ENCODE measurements around the gene FAM72C.
"Not testable (repeated sequence)": the region's sequence is repeated elsewhere in the genome, so short reads cannot be mapped to it uniquely, and the experiment has no call there.

GRCh38 chr1:143951485-143952391, 20.0 kb downstream of the FAM72C start:
- not testable (repeated sequence) for TF ChIP-seq EP300 (IDR thresholded peaks at IDR 0.05; ENCODE audit: borderline replicate concordance in 1 of 2, low read depth in 2 of 2, low read length in 2 of 2); EGR1 (IDR thresholded peaks at IDR 0.05; ENCODE audit: borderline replicate concordance, low read depth, low read length); POLR2AphosphoS5 (IDR thresholded peaks at IDR 0.05; ENCODE audit: low read depth, low read length); JUN (IDR thresholded peaks at IDR 0.05; ENCODE audit: low read depth, low read length); CBX5 (IDR thresholded peaks at IDR 0.05; ENCODE audit: low read depth, low read length); ATF2 (IDR thresholded peaks at IDR 0.05; ENCODE audit: low read length); CTCF (IDR thresholded peaks at IDR 0.05; ENCODE audit: control extremely low read depth in 1 of 3, insufficient read depth in 1 of 3, low read depth in 1 of 3, low read length in 3 of 3); ATF3 (IDR thresholded peaks at IDR 0.05; ENCODE audit: insufficient read depth, low read depth, low read length)
